Neural cell (in vitro differentiated cells): ENCODE measurements around the gene GASK1A.

Experiments used
- CTCF ChIP-seq: fragments of 450-650 bp; IDR thresholded peaks from 2 replicates; pipeline ENCODE4 v1.5.1; 2014; ENCODE audit warnings: antibody characterized with exemption, mild to moderate bottlenecking, moderate library complexity; ENCODE audit not compliant: poor library complexity, severe bottlenecking
- MXI1 ChIP-seq: fragments of 450-650 bp; conservative IDR thresholded peaks from 2 replicates; pipeline ENCODE4 v1.6.1; 2014; ENCODE audit warnings: antibody characterized with exemption, mild to moderate bottlenecking; ENCODE audit not compliant: poor library complexity, severe bottlenecking
- POLR2AphosphoS5 ChIP-seq: IDR thresholded peaks from 2 replicates; pipeline ENCODE4 v1.6.1; 2012
- RAD21 ChIP-seq: fragments of 450-650 bp; conservative IDR thresholded peaks from 2 replicates; pipeline ENCODE4 v1.6.1; 2014; ENCODE audit warnings: antibody characterized with exemption, mild to moderate bottlenecking, moderate library complexity
- SMC3 ChIP-seq: fragments of 450-650 bp; conservative IDR thresholded peaks from 2 replicates; pipeline ENCODE4 v1.6.1; 2014; ENCODE audit warnings: antibody characterized with exemption, mild to moderate bottlenecking, moderate library complexity; ENCODE audit not compliant: poor library complexity

- no peak for TF ChIP-seq CTCF
- no peak for TF ChIP-seq MXI1
- TF ChIP-seq SMC3, result no peak
- TF ChIP-seq POLR2AphosphoS5, result no peak
- TF ChIP-seq RAD21, result no peak
These were observed 55.1 kb downstream of the GASK1A start for GRCh38 chr3:43034200-43034599.
